GM12892 (cell line): Measurements from ENCODE around the gene PIEZO1.

ENCODE experiments used
- POLR2A ChIP-seq: IDR thresholded peaks from 2 replicates; pipeline ENCODE4 v1.6.1; 2011; ENCODE audit warnings: low read depth, low read length, control low read depth
- POLR2AphosphoS5 ChIP-seq: IDR thresholded peaks from 2 replicates; pipeline ENCODE4 v1.6.1; 2011; ENCODE audit warnings: low read depth, low read length, control low read depth
- TAF1 ChIP-seq: IDR thresholded peaks from 2 replicates; pipeline ENCODE4 v1.6.1; 2011; ENCODE audit warnings: low read depth, mild to moderate bottlenecking, control low read depth, low read length, borderline replicate concordance

DNA sequence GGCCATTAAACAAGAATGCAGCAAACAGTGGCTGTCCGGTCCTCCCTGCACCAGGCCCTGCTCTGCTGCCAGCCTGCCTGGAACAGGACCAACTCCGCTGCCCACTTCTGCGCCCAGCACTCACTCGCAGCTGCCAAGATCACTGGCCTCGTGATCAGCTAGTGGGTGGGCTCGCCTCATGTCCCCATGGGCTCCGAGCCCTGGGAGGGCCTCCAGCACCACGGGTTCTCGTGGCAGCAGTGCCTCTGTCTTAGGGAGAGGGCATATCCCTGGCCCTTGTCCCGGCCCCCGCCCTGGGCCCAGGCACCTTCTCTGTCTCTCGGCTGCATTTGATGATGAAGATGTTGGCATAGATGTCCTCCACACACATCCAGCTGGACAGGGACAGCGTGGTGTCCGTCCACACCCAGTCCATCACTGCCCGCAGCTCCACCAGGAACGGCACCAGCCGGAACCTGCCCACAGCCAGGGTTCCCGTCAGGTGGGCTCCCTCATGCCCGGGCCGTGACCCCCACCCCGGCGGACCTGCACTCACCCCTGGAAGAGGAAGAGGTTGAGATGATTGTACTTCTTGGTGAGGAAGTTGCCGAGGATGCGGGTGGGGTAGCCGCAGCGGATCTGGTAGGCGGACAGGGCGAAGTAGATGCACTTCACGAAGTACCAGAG, 65.6 kb downstream of the PIEZO1 start:
- no peak for TF ChIP-seq POLR2A
- no peak for TF ChIP-seq POLR2AphosphoS5
- no peak for TF ChIP-seq TAF1
